ENCODE measurements around the gene NEGR1. TPM values are rescaled to one million over a fixed set of nuclear protein-coding genes. Genes with fewer than 3 reads are reported as not detected.

NEGR1 gene
- total and polyA plus RNA-seq, 2 experiments from 2014 or later = 0.57 to 0.94 TPM

DNA sequence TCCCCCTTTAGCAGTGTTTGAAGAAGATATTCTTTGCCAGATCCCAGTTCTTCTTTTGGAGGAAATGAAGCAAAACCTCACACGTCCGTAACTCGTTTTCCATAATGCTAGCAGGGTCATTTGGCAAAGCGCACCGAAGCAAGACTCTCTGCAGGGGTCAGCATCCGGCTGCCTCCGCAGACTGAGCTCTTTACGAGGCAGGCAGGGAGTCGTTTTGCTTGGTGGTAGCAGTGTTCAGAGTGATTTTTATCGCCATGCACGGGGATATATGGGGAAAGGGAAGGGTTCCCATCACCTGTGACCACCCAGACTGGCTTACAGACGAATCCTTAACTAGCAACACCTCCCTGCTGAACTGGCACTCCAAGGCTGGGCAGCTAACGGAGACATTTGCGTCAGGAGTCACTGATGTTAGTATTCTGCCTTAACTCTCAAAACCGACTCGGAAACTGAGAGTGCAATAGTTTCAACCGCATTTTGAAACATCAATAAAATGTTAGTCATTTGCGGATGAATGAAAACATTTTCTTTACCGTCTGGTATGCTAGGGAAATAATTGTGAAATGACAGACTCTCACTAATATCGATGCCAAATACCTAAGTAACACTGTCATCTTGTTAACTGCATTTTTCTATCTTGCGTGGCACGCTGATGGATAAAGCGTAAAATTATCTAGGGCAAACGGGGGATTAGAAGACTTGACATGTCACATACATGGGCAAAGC is 2.2 kb upstream of the NEGR1 start (continued):
- TF ChIP-seq CTCF (conservative IDR thresholded peaks at IDR 0.05; ENCODE audit: low read depth in 2 of 2) (peak; percentile 18 to 46; a peak in 3 of 4 replicates), REST (IDR thresholded peaks at IDR 0.05; ENCODE audit: unreplicated experiment) (no peak)

DNA sequence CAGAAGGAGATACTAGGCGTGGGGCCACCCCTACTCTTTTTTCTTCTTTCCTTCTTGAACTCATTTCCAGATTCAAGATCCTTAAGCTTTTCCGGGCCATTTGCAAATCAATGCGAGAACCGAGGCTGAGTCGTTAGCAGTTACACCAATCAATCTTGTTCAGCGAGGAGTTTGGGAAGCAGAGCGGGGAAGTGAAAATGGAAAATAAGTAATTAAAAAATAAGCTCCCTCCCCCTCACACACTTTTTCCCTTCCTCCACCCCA is 1.7 kb upstream of the NEGR1 start:
- H3K4me3 ChIP-seq = peak overlapping the region; percentile 91
- peaks cover 4% of the 10 kb centered on the region; the same call in 1 of the 2 replicates for H3F3A ChIP-seq (replicated peaks; ENCODE audit: low read depth)
- Mint-ChIP-seq H3K27me3 (ENCODE audit: insufficient read depth, low read depth, poor library complexity) (peaks cover 17% of the 10 kb centered on the region), H3K9me3 (no peaks in the 10 kb centered on the region; the same call in 2 of the 3 replicates), H3K4me3 (no peak overlapping the region), H3K4me1 (peaks cover 20% of the 10 kb centered on the region), H3K36me3 (ENCODE audit: low read depth) (no peaks in the 10 kb centered on the region; the same call in 2 of the 3 replicates), H3K27ac (no peak overlapping the region)
- ATAC-seq = no peak; the same call in 2 of the 3 replicates
- peak overlapping the region; percentile 34 for H2AFZ ChIP-seq
- no peaks in the 10 kb centered on the region for H4K20me1 ChIP-seq (replicated peaks; ENCODE audit: insufficient read depth)
- H3K27ac ChIP-seq (ENCODE audit: low read depth) = peak overlapping the region; percentile 30
- no peaks in the 10 kb centered on the region for H3K79me2 ChIP-seq (replicated peaks; ENCODE audit: insufficient read depth)
- peak overlapping the region; percentile 89 for H3K4me2 ChIP-seq
- no peaks in the 10 kb centered on the region for H3K9me2 ChIP-seq (ENCODE audit: insufficient read depth)
- peaks cover 48% of the 10 kb centered on the region for H3K27me3 ChIP-seq (ENCODE audit: insufficient read depth)
- peak; percentile 70 for DNase-seq (ENCODE audit: low spot score)
- H3K4me1 ChIP-seq (ENCODE audit: insufficient read depth) = peaks cover 22% of the 10 kb centered on the region
- H3K36me3 ChIP-seq (ENCODE audit: insufficient read depth) = no peaks in the 10 kb centered on the region
- TF ChIP-seq CREB1 (CRISPR knock-in tag; IDR thresholded peaks at IDR 0.05; ENCODE audit: low read depth) = no peak
- no peak for TF ChIP-seq CTCF (conservative IDR thresholded peaks at IDR 0.05; ENCODE audit: low read depth in 2 of 2)
- no peak; the same call in 1 of the 2 replicates for TF ChIP-seq POLR2AphosphoS5 (IDR thresholded peaks at IDR 0.05; ENCODE audit: low read depth)
- no peak for TF ChIP-seq NANOG (IDR thresholded peaks at IDR 0.05; ENCODE audit: borderline replicate concordance)
- no peak for TF ChIP-seq EZH2 (IDR thresholded peaks at IDR 0.05; ENCODE audit: low read depth, unreplicated experiment)
- no peak for TF ChIP-seq STAT1 (IDR thresholded peaks at IDR 0.05; ENCODE audit: unreplicated experiment)
- TF ChIP-seq ZNF462 (CRISPR knock-in tag; IDR thresholded peaks at IDR 0.05) = no peak

All from GM23338 (cell line).